Subcutaneous adipose tissue (tissue), 4 donors: ENCODE results near the gene PTPRG. TPM values are rescaled to one million over a fixed set of nuclear protein-coding genes. Genes with fewer than 3 reads are reported as not detected.

ENCODE experiments used
- CTCF ChIP-seq: fragments of 450-650 bp; IDR thresholded peaks from one replicate; pipeline ENCODE4 v1.5.1; 2016; ENCODE audit warnings: low read depth, mild to moderate bottlenecking, control low read depth, antibody characterized with exemption, moderate library complexity
- total RNA-seq, 4 donors: library from RNA; depleted of rRNA; stranded (reverse); fragments of >200 nt; gene quantifications; one replicate each; pipeline ENCODE4 v1.1.0, GENCODE V29; 2016

PTPRG gene
- total RNA-seq, 4 donors from 2014 or later = 115 to 164 (median 159) TPM

- TF ChIP-seq CTCF = no peak
These were observed 362.8 kb downstream of the PTPRG start for GRCh38 chr3:61924090-61924735.

DNA sequence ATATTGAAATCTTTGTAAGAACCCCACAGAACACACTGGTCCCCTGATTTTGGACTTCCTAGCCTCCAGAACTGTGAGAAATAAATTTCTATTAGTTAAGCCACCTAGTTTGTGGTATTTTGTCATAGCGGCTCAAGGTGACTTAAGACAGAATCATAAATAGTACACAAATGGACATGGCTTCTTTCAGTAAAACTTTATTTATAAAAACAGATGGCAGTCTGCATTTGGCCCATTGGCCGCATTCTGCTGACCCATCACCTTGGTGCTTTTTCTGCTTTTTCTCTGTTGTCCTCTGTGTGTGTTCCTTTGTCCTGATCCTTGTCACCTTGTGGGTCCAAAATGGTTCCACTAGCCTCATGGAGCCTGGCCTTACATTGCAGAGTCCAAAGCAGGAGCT lies 363.6 kb downstream of the PTPRG start:
- TF ChIP-seq CTCF = no peak

- TF ChIP-seq CTCF = no peak
These were observed 364.4 kb downstream of the PTPRG start for GRCh38 chr3:61925721-61926120.

DNA sequence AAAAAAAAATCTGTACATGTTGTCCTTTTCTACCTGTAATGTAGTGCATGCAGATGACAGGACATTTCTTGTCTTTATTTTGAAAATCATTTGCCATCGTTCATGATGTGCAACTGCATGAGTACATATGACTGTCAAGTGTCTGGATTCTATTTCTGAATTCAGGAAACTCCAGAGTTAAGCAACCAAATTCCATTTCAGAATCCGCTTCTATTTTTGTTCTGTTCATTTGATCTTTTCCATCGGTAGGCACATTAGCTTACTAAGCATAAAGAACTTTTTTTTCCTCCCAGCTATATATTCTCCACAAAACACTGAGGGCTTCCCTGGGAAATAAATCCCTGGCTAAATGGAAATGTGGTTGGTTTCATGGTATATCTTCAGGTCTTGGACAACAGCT lies 365.6 kb downstream of the PTPRG start:
- TF ChIP-seq CTCF = no peak

- TF ChIP-seq CTCF = no peak
These were observed 366.0 kb downstream of the PTPRG start for GRCh38 chr3:61927332-61927731.

DNA sequence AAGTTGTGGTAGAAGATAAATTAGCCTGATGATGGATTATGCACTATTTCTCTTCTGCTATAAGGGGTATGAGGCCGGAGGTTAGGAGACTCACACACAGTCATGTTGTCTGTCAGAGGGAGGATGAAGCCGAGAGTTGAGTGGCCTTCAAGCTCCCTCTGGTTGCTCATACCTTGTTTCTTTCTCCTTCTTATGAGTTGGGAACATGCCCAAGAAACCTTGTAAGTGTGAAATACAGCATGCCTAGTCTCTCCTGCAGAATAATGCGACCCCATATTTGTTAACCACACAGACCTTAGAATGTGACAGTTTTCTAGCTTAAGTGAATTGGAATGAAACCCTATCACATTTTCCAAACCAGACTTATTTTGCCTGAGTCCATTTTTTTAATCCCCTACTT lies 366.7 kb downstream of the PTPRG start:
- TF ChIP-seq CTCF = no peak

- TF ChIP-seq CTCF = no peak
These were observed 367.5 kb downstream of the PTPRG start for GRCh38 chr3:61928776-61929314.
